WTC11 (cell line): ENCODE data around the gene CDH13. TPM values are rescaled to one million over a fixed set of nuclear protein-coding genes. Genes with fewer than 3 reads are reported as not detected.

Experiments used
- ATAC-seq: fragments of 200-7000 bp; cut with Tn5 transposase; 2 replicates; pipeline ENCODE4 v1.10.0; 2021; ENCODE audit warnings: mild to moderate bottlenecking, moderate library complexity
- CTCF ChIA-PET: fragments of 300-600 bp; sonication (Branson Sonifier 250); formaldehyde crosslinking; loops from one replicate; lab custom pipeline; 2021; ENCODE audit warnings: antibody characterized with exemption; lab: Charles Lee
- POLR2A ChIA-PET: fragments of 350-600 bp; sonication (Branson Sonifier 250); formaldehyde crosslinking; loops from one replicate; lab custom pipeline; 2021; ENCODE audit warnings: antibody characterized with exemption; lab: Charles Lee
- DNase-seq: peaks from one replicate; pipeline ENCODE4 v3.0.0; 2021; ENCODE audit warnings: low spot score
- H3K27ac Mint-ChIP-seq: 2 replicates; pipeline ENCODE4 v1.8.0; 2021; ENCODE audit warnings: mixed read lengths
- H3K27me3 Mint-ChIP-seq: 2 replicates; pipeline ENCODE4 v1.8.0; 2021; ENCODE audit warnings: low read depth, mild to moderate bottlenecking, moderate library complexity, mixed read lengths
- H3K36me3 Mint-ChIP-seq: 2 replicates; pipeline ENCODE4 v1.8.0; 2021; ENCODE audit warnings: mixed read lengths
- H3K4me1 Mint-ChIP-seq: 2 replicates; pipeline ENCODE4 v1.8.0; 2022; ENCODE audit warnings: mixed read lengths
- H3K4me3 Mint-ChIP-seq: 2 replicates; pipeline ENCODE4 v1.8.0; 2021; ENCODE audit warnings: mild to moderate bottlenecking, moderate library complexity, mixed read lengths
- H3K9me3 Mint-ChIP-seq: 2 replicates; pipeline ENCODE4 v1.8.0; 2021; ENCODE audit warnings: mixed read lengths
- FOXK1 ChIP-seq: sonication (generic); formaldehyde crosslinking; IDR thresholded peaks from 2 replicates; pipeline ENCODE4 v1.8.0; 2022; ENCODE audit warnings: mild to moderate bottlenecking, moderate library complexity, missing genetic modification reagents
- MXD4 ChIP-seq: fragments of 250-450 bp; sonication (Bioruptor Pico); IDR thresholded peaks from 2 replicates; pipeline ENCODE4 v1.8.0; 2021; ENCODE audit warnings: mild to moderate bottlenecking, moderate library complexity, borderline replicate concordance
- NFATC4 ChIP-seq: fragments of 250-450 bp; sonication (Bioruptor Pico); IDR thresholded peaks from 2 replicates; pipeline ENCODE4 v1.9.0; 2021; ENCODE audit warnings: mild to moderate bottlenecking
- NFE2L1 ChIP-seq: sonication (generic); formaldehyde crosslinking; IDR thresholded peaks from 2 replicates; pipeline ENCODE4 v1.8.1; 2023; ENCODE audit warnings: missing genetic modification reagents
- NR1H2 ChIP-seq: sonication (generic); formaldehyde crosslinking; IDR thresholded peaks from 2 replicates; pipeline ENCODE4 v1.9.0; 2021; ENCODE audit warnings: mild to moderate bottlenecking, moderate library complexity, missing genetic modification reagents
- RELA ChIP-seq: sonication (generic); formaldehyde crosslinking; IDR thresholded peaks from 2 replicates; pipeline ENCODE4 v1.8.1; 2022; ENCODE audit warnings: missing genetic modification reagents, mild to moderate bottlenecking, borderline replicate concordance
- SOX15 ChIP-seq: fragments of 250-450 bp; sonication (Bioruptor Pico); IDR thresholded peaks from 2 replicates; pipeline ENCODE4 v1.9.0; 2021; ENCODE audit warnings: mild to moderate bottlenecking
- TEAD4 ChIP-seq: sonication (generic); formaldehyde crosslinking; IDR thresholded peaks from 2 replicates; pipeline ENCODE4 v1.8.0; 2022; ENCODE audit warnings: mild to moderate bottlenecking, missing genetic modification reagents
- ZNF121 ChIP-seq: sonication (generic); formaldehyde crosslinking; IDR thresholded peaks from 2 replicates; pipeline ENCODE4 v1.8.0; 2023; ENCODE audit warnings: missing genetic modification reagents
- total RNA-seq: library from RNA; stranded (reverse); gene quantifications from 3 replicates; pipeline ENCODE4 v1.2.3, GENCODE V29; 2021
- TF ChIP-seq, protein P1 (sequence below): sonication (generic); formaldehyde crosslinking; IDR thresholded peaks from 2 replicates; pipeline ENCODE4 v1.8.0; 2023; ENCODE audit warnings: missing genetic modification reagents
- TF ChIP-seq, protein P2 (sequence below): fragments of 250-450 bp; sonication (Bioruptor Pico); IDR thresholded peaks from 2 replicates; pipeline ENCODE4 v1.8.0; 2021; ENCODE audit warnings: mild to moderate bottlenecking
- TF ChIP-seq, protein P3 (sequence below): sonication (generic); formaldehyde crosslinking; IDR thresholded peaks from 2 replicates; pipeline ENCODE4 v1.8.0; 2023; ENCODE audit warnings: mild to moderate bottlenecking, missing genetic modification reagents
- TF ChIP-seq, protein P4 (sequence below): fragments of 250-450 bp; sonication (Bioruptor Pico); IDR thresholded peaks from 2 replicates; pipeline ENCODE4 v1.9.0; 2021; ENCODE audit warnings: mild to moderate bottlenecking, borderline replicate concordance
- TF ChIP-seq, protein P5 (sequence below): sonication (generic); formaldehyde crosslinking; IDR thresholded peaks from 2 replicates; pipeline ENCODE4 v1.8.0; 2023; ENCODE audit warnings: missing genetic modification reagents, mild to moderate bottlenecking, borderline replicate concordance
- TF ChIP-seq, protein P6 (sequence below): sonication (generic); formaldehyde crosslinking; IDR thresholded peaks from 2 replicates; pipeline ENCODE4 v1.8.0; 2022; ENCODE audit warnings: mild to moderate bottlenecking, missing genetic modification reagents
- TF ChIP-seq, protein P7 (sequence below): sonication (generic); formaldehyde crosslinking; conservative IDR thresholded peaks from 2 replicates; pipeline ENCODE4 v1.8.1; 2023; ENCODE audit warnings: mild to moderate bottlenecking, low read depth, missing genetic modification reagents, moderate library complexity
- TF ChIP-seq, protein P8 (sequence below): sonication (generic); formaldehyde crosslinking; IDR thresholded peaks from 2 replicates; pipeline ENCODE4 v1.8.0; 2022; ENCODE audit warnings: mild to moderate bottlenecking, missing genetic modification reagents

The CDH13 gene
- total RNA-seq, 1 experiment from 2014 or later: 0.81 TPM

DNA sequence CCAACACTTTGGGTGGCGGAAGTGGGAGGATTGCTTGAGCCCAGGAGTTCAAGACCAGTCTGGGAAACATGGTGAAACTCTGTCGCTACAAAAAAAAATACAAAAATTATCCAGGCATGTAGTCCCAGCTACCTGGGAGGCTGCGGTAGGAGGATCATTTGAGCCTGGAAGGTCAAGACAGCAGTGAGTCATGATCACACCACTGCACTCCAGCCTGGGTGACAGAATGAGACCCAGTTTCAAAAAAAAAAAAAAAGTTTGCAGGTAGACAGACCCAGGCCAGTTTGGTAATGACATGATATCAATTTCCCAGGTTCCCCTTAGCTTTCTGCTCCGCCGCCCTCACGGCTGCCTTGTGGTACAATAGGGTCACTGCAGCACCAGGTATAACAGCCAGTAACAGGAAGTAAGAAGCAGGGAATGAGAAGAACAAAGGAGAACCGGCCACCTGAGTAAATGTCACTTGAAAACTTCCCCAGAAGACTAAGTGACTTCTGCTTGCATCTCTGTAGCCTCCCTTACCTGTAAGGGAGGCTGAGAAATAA is 979.8 kb downstream of the CDH13 start:
- no peak for TF ChIP-seq SOX15
- no peak for TF ChIP-seq RELA (CRISPR knock-in tag)
- TF ChIP-seq, protein P1, sequence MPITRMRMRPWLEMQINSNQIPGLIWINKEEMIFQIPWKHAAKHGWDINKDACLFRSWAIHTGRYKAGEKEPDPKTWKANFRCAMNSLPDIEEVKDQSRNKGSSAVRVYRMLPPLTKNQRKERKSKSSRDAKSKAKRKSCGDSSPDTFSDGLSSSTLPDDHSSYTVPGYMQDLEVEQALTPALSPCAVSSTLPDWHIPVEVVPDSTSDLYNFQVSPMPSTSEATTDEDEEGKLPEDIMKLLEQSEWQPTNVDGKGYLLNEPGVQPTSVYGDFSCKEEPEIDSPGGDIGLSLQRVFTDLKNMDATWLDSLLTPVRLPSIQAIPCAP: no peak
- no peak for TF ChIP-seq MXD4
- TF ChIP-seq NFATC4 (CRISPR knock-in tag): no peak
- TF ChIP-seq, protein P2, sequence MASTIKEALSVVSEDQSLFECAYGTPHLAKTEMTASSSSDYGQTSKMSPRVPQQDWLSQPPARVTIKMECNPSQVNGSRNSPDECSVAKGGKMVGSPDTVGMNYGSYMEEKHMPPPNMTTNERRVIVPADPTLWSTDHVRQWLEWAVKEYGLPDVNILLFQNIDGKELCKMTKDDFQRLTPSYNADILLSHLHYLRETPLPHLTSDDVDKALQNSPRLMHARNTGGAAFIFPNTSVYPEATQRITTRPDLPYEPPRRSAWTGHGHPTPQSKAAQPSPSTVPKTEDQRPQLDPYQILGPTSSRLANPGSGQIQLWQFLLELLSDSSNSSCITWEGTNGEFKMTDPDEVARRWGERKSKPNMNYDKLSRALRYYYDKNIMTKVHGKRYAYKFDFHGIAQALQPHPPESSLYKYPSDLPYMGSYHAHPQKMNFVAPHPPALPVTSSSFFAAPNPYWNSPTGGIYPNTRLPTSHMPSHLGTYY (CRISPR knock-in tag): no peak
- TF ChIP-seq, protein P3, sequence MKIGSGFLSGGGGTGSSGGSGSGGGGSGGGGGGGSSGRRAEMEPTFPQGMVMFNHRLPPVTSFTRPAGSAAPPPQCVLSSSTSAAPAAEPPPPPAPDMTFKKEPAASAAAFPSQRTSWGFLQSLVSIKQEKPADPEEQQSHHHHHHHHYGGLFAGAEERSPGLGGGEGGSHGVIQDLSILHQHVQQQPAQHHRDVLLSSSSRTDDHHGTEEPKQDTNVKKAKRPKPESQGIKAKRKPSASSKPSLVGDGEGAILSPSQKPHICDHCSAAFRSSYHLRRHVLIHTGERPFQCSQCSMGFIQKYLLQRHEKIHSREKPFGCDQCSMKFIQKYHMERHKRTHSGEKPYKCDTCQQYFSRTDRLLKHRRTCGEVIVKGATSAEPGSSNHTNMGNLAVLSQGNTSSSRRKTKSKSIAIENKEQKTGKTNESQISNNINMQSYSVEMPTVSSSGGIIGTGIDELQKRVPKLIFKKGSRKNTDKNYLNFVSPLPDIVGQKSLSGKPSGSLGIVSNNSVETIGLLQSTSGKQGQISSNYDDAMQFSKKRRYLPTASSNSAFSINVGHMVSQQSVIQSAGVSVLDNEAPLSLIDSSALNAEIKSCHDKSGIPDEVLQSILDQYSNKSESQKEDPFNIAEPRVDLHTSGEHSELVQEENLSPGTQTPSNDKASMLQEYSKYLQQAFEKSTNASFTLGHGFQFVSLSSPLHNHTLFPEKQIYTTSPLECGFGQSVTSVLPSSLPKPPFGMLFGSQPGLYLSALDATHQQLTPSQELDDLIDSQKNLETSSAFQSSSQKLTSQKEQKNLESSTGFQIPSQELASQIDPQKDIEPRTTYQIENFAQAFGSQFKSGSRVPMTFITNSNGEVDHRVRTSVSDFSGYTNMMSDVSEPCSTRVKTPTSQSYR (CRISPR knock-in tag): no peak
- TF ChIP-seq, protein P4, sequence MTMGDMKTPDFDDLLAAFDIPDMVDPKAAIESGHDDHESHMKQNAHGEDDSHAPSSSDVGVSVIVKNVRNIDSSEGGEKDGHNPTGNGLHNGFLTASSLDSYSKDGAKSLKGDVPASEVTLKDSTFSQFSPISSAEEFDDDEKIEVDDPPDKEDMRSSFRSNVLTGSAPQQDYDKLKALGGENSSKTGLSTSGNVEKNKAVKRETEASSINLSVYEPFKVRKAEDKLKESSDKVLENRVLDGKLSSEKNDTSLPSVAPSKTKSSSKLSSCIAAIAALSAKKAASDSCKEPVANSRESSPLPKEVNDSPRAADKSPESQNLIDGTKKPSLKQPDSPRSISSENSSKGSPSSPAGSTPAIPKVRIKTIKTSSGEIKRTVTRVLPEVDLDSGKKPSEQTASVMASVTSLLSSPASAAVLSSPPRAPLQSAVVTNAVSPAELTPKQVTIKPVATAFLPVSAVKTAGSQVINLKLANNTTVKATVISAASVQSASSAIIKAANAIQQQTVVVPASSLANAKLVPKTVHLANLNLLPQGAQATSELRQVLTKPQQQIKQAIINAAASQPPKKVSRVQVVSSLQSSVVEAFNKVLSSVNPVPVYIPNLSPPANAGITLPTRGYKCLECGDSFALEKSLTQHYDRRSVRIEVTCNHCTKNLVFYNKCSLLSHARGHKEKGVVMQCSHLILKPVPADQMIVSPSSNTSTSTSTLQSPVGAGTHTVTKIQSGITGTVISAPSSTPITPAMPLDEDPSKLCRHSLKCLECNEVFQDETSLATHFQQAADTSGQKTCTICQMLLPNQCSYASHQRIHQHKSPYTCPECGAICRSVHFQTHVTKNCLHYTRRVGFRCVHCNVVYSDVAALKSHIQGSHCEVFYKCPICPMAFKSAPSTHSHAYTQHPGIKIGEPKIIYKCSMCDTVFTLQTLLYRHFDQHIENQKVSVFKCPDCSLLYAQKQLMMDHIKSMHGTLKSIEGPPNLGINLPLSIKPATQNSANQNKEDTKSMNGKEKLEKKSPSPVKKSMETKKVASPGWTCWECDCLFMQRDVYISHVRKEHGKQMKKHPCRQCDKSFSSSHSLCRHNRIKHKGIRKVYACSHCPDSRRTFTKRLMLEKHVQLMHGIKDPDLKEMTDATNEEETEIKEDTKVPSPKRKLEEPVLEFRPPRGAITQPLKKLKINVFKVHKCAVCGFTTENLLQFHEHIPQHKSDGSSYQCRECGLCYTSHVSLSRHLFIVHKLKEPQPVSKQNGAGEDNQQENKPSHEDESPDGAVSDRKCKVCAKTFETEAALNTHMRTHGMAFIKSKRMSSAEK (CRISPR knock-in tag): no peak
- no peak for TF ChIP-seq NFE2L1 (CRISPR knock-in tag)
- TF ChIP-seq, protein P5, sequence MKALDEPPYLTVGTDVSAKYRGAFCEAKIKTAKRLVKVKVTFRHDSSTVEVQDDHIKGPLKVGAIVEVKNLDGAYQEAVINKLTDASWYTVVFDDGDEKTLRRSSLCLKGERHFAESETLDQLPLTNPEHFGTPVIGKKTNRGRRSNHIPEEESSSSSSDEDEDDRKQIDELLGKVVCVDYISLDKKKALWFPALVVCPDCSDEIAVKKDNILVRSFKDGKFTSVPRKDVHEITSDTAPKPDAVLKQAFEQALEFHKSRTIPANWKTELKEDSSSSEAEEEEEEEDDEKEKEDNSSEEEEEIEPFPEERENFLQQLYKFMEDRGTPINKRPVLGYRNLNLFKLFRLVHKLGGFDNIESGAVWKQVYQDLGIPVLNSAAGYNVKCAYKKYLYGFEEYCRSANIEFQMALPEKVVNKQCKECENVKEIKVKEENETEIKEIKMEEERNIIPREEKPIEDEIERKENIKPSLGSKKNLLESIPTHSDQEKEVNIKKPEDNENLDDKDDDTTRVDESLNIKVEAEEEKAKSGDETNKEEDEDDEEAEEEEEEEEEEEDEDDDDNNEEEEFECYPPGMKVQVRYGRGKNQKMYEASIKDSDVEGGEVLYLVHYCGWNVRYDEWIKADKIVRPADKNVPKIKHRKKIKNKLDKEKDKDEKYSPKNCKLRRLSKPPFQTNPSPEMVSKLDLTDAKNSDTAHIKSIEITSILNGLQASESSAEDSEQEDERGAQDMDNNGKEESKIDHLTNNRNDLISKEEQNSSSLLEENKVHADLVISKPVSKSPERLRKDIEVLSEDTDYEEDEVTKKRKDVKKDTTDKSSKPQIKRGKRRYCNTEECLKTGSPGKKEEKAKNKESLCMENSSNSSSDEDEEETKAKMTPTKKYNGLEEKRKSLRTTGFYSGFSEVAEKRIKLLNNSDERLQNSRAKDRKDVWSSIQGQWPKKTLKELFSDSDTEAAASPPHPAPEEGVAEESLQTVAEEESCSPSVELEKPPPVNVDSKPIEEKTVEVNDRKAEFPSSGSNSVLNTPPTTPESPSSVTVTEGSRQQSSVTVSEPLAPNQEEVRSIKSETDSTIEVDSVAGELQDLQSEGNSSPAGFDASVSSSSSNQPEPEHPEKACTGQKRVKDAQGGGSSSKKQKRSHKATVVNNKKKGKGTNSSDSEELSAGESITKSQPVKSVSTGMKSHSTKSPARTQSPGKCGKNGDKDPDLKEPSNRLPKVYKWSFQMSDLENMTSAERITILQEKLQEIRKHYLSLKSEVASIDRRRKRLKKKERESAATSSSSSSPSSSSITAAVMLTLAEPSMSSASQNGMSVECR (CRISPR knock-in tag): no peak
- no peak for TF ChIP-seq TEAD4
- TF ChIP-seq, protein P6, sequence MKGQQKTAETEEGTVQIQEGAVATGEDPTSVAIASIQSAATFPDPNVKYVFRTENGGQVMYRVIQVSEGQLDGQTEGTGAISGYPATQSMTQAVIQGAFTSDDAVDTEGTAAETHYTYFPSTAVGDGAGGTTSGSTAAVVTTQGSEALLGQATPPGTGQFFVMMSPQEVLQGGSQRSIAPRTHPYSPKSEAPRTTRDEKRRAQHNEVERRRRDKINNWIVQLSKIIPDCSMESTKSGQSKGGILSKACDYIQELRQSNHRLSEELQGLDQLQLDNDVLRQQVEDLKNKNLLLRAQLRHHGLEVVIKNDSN (CRISPR knock-in tag): no peak
- TF ChIP-seq, protein P7, sequence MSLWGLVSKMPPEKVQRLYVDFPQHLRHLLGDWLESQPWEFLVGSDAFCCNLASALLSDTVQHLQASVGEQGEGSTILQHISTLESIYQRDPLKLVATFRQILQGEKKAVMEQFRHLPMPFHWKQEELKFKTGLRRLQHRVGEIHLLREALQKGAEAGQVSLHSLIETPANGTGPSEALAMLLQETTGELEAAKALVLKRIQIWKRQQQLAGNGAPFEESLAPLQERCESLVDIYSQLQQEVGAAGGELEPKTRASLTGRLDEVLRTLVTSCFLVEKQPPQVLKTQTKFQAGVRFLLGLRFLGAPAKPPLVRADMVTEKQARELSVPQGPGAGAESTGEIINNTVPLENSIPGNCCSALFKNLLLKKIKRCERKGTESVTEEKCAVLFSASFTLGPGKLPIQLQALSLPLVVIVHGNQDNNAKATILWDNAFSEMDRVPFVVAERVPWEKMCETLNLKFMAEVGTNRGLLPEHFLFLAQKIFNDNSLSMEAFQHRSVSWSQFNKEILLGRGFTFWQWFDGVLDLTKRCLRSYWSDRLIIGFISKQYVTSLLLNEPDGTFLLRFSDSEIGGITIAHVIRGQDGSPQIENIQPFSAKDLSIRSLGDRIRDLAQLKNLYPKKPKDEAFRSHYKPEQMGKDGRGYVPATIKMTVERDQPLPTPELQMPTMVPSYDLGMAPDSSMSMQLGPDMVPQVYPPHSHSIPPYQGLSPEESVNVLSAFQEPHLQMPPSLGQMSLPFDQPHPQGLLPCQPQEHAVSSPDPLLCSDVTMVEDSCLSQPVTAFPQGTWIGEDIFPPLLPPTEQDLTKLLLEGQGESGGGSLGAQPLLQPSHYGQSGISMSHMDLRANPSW: no peak
- TF ChIP-seq ZNF121 (CRISPR knock-in tag): no peak
- no peak for TF ChIP-seq FOXK1 (CRISPR knock-in tag)
- no peak for TF ChIP-seq NR1H2 (CRISPR knock-in tag)
- TF ChIP-seq, protein P8, sequence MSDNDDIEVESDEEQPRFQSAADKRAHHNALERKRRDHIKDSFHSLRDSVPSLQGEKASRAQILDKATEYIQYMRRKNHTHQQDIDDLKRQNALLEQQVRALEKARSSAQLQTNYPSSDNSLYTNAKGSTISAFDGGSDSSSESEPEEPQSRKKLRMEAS (CRISPR knock-in tag): no peak
- Mint-ChIP-seq H3K27ac (no peak overlapping the region), H3K4me3 (no peak overlapping the region), H3K36me3 (no peaks in the 10 kb centered on the region), H3K27me3 (peaks cover 5% of the 10 kb centered on the region), H3K4me1 (peaks cover 53% of the 10 kb centered on the region), H3K9me3 (no peaks in the 10 kb centered on the region)
- POLR2A ChIA-PET: no interaction called here
- peak; percentile 75 for ATAC-seq
- CTCF ChIA-PET: interaction anchor here (0.6 to 1.5 kb wide), 6 partner anchors 12 to 74 kb away, joined by 3 to 7 read pairs (median 4); no protein-coding TSS in a partner anchor
- peak; percentile 25 for DNase-seq
